ENCODE results near the gene KRT17. TPM values are rescaled to one million over a fixed set of nuclear protein-coding genes. Genes with fewer than 3 reads are reported as not detected.

The KRT17 gene
- total RNA-seq, 2 experiments from 2014 or later = not detected

DNA sequence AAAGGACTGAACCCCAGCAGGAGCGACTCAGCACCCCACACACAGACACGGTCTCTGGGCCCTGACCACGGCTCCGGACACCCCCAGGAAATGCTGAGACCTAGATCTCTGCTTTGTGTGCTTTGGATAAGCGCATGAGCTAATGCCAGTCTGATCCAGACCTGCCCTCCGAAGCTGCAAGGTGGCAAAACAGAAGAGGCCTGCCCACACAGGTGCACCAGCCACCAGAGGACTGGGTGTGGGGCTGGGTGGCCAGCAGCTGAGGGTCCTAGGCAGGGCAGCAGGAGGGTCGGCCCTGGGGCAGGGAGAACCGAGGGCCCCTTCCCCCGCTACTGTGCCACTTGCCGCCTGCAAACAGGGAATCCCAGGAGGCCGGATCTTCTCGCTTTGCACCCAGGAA, 33.6 kb upstream of the KRT17 start:
- Mint-ChIP-seq H3K4me3 (no peak overlapping the region), H3K9me3 (no peaks in the 10 kb centered on the region), H3K36me3 (ENCODE audit: low read depth) (no peaks in the 10 kb centered on the region), H3K4me1 (ENCODE audit: low read depth) (no peaks in the 10 kb centered on the region), H3K27me3 (no peaks in the 10 kb centered on the region), H3K27ac (no peak overlapping the region)
- Histone ChIP-seq H3K36me3 (ENCODE audit: insufficient read depth, low read length) (no peaks in the 10 kb centered on the region), H3K27me3 (ENCODE audit: control insufficient read depth in 1 of 2, insufficient read depth in 2 of 2, low read length in 2 of 2) (no peaks in the 10 kb centered on the region), H3K27ac (ENCODE audit: low read depth in 1 of 2, low read length in 2 of 2) (no peak overlapping the region), H3K4me1 (ENCODE audit: insufficient read depth, low read length) (peaks cover 7% of the 10 kb centered on the region), H3K4me3 (ENCODE audit: low read length) (no peak overlapping the region), H3K9me3 (ENCODE audit: control insufficient read depth in 1 of 2, insufficient read depth in 1 of 2, low read length in 2 of 2) (no peaks in the 10 kb centered on the region)
- ChIA-PET POLR2A (interaction anchor here (0.6 kb wide), 1 partner anchor 1110 kb away, joined by 3 read pairs; no protein-coding TSS in a partner anchor), CTCF (no interaction called here)
- DNase-seq = no peak
- intact Hi-C loops (cut with DNase I, micrococcal nuclease) = no loop called here
- TF ChIP-seq CTCF (IDR thresholded peaks at IDR 0.05) = no peak
- no peak for ATAC-seq (ENCODE audit: poor library complexity)

GRCh38 chr17:41657176-41657754, 32.9 kb upstream of the KRT17 start:
- Histone ChIP-seq H3K27ac (ENCODE audit: low read depth in 1 of 2, low read length in 2 of 2) (no peak overlapping the region), H3K4me3 (ENCODE audit: low read length) (no peak overlapping the region), H3K4me1 (ENCODE audit: insufficient read depth, low read length) (peaks cover under 1% of the 10 kb centered on the region), H3K27me3 (ENCODE audit: control insufficient read depth in 1 of 2, insufficient read depth in 2 of 2, low read length in 2 of 2) (no peaks in the 10 kb centered on the region), H3K36me3 (ENCODE audit: insufficient read depth, low read length) (no peaks in the 10 kb centered on the region), H3K9me3 (ENCODE audit: control insufficient read depth in 1 of 2, insufficient read depth in 1 of 2, low read length in 2 of 2) (no peaks in the 10 kb centered on the region)
- POLR2A ChIA-PET = interaction anchor here (0.6 kb wide), 1 partner anchor 1109 kb away, joined by 3 read pairs; no protein-coding TSS in a partner anchor
- ATAC-seq (ENCODE audit: poor library complexity) (no peak), DNase-seq (no peak)
- Mint-ChIP-seq H3K36me3 (ENCODE audit: low read depth) (no peaks in the 10 kb centered on the region), H3K27ac (no peak overlapping the region), H3K4me1 (ENCODE audit: low read depth) (no peaks in the 10 kb centered on the region), H3K9me3 (no peaks in the 10 kb centered on the region), H3K27me3 (no peaks in the 10 kb centered on the region), H3K4me3 (no peak overlapping the region)
- intact Hi-C loops (cut with DNase I, micrococcal nuclease) = no loop called here
- TF ChIP-seq CTCF (IDR thresholded peaks at IDR 0.05) = no peak
- CTCF ChIA-PET = no interaction called here

- H3K36me3 ChIP-seq (ENCODE audit: insufficient read depth, low read length) = no peaks in the 10 kb centered on the region
- ChIA-PET CTCF (no interaction called here), POLR2A (no interaction called here)
- intact Hi-C loops (cut with DNase I, micrococcal nuclease) = no loop called here
- no peak overlapping the region for H3K27ac ChIP-seq (ENCODE audit: low read depth in 1 of 2, low read length in 2 of 2)
- no peaks in the 10 kb centered on the region for H3K27me3 Mint-ChIP-seq
- H3K36me3 Mint-ChIP-seq (ENCODE audit: low read depth) = no peaks in the 10 kb centered on the region
- no peaks in the 10 kb centered on the region for H3K4me1 ChIP-seq (ENCODE audit: insufficient read depth, low read length)
- no peaks in the 10 kb centered on the region for H3K9me3 Mint-ChIP-seq
- no peak for DNase-seq
- H3K9me3 ChIP-seq (ENCODE audit: control insufficient read depth in 1 of 2, insufficient read depth in 1 of 2, low read length in 2 of 2) = no peaks in the 10 kb centered on the region
- no peak for TF ChIP-seq CTCF (IDR thresholded peaks at IDR 0.05)
- H3K27me3 ChIP-seq (ENCODE audit: control insufficient read depth in 1 of 2, insufficient read depth in 2 of 2, low read length in 2 of 2) = no peaks in the 10 kb centered on the region
- H3K27ac Mint-ChIP-seq = no peak overlapping the region
- H3K4me3 ChIP-seq (ENCODE audit: low read length) = no peak overlapping the region
- no peak overlapping the region for H3K4me3 Mint-ChIP-seq
- H3K4me1 Mint-ChIP-seq (ENCODE audit: low read depth) = no peaks in the 10 kb centered on the region
- no peak for ATAC-seq (ENCODE audit: poor library complexity)
Measured at GRCh38 chr17:41656249-41657023, 32.1 kb upstream of the KRT17 start.

Data from CD4-positive, alpha-beta T cell (primary cell).